ENCODE data around the gene UCP2. TPM values are rescaled to one million over a fixed set of nuclear protein-coding genes. Genes with fewer than 3 reads are reported as not detected.
"Not testable (repeated sequence)": the region's sequence is repeated elsewhere in the genome, so short reads cannot be mapped to it uniquely, and the experiment has no call there.

Gene UCP2
- total RNA-seq, 4 donors from 2014 or later, result 36.7 to 57.6 (median 39.6) TPM

DNA sequence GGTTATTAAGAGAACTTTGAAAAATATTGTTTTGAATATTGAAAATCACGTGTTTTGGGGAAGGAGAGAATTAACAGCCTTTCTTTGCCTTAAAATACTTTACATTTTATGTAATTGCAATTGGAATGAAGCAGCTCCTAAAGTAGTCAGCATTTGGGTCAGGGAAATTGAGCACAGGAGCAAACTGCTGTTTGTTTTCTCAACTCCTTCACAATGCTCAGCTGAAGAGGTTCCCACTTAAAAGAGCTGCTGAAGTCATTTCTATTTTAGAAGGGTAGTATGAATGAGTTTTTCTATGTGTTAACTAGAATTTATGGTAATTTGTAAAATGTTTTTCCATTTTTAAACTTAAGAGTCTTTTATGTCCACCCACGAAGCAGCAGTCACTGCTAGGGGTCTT lies 8.1 kb upstream of the UCP2 start:
- Histone ChIP-seq H3K9me3 (no peaks in the 10 kb centered on the region), H3K27ac (no peak overlapping the region), H3K27me3 (no peaks in the 10 kb centered on the region), H3K4me1 (peaks cover 0 to 6% (median 0%) of the 10 kb centered on the region in 4 donors), H3K4me3 (no peak overlapping the region), H3K36me3 (no peaks in the 10 kb centered on the region)
- DNase-seq, result no peak
- TF ChIP-seq EP300 (IDR thresholded peaks at IDR 0.05; ENCODE audit: low read depth), result no peak
- TF ChIP-seq, protein P1, sequence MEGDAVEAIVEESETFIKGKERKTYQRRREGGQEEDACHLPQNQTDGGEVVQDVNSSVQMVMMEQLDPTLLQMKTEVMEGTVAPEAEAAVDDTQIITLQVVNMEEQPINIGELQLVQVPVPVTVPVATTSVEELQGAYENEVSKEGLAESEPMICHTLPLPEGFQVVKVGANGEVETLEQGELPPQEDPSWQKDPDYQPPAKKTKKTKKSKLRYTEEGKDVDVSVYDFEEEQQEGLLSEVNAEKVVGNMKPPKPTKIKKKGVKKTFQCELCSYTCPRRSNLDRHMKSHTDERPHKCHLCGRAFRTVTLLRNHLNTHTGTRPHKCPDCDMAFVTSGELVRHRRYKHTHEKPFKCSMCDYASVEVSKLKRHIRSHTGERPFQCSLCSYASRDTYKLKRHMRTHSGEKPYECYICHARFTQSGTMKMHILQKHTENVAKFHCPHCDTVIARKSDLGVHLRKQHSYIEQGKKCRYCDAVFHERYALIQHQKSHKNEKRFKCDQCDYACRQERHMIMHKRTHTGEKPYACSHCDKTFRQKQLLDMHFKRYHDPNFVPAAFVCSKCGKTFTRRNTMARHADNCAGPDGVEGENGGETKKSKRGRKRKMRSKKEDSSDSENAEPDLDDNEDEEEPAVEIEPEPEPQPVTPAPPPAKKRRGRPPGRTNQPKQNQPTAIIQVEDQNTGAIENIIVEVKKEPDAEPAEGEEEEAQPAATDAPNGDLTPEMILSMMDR (IDR thresholded peaks at IDR 0.05), result no peak
- TF ChIP-seq POLR2AphosphoS5 (IDR thresholded peaks at IDR 0.05), result no peak
- no peak for TF ChIP-seq POLR2A (IDR thresholded peaks at IDR 0.05)
- WGBS, 2 donors (ENCODE audit: low coverage in 1 of 2), result 80 to 84% methylated on average over 1 to 2 of the region's 2 CpGs
- intact Hi-C loops (cut with DNase I; ENCODE audit: low total_unique reads), result no loop called here
- in situ Hi-C loops (cut with MboI; ENCODE audit: low pct_ligation_motif_present in 1 of 4, low pct_unique_long_range_greater_than_20kb in 1 of 4, low sequenced_read_pairs in 3 of 4), result no loop called here

DNA sequence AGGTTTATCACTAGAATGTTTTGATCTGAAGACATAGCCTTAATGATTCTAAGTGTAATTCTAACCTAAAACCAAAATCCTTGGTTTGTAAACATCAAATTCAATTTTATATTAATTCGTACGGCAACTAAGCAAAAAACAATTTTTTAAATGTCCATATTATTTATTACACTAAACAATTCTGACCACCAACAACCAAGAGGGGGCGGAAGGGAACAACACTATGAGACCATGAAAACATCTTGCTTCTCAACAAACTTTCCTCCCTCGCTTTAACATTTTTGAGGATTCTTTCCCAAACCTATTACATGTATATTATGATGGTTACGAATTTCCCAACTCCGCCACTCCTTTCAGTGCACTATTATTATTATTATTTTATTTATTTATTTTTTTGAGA lies 6.5 kb upstream of the UCP2 start:
- Histone ChIP-seq H3K4me3 (no peak overlapping the region), H3K27ac (no peak overlapping the region), H3K4me1 (peaks cover 0 to under 1% (median under 1%) of the 10 kb centered on the region in 4 donors), H3K36me3 (no peaks in the 10 kb centered on the region), H3K27me3 (no peaks in the 10 kb centered on the region), H3K9me3 (no peaks in the 10 kb centered on the region)
- WGBS, 2 donors (ENCODE audit: low coverage in 1 of 2), result 85 to 92% methylated on average over 6 of the region's 6 CpGs
- intact Hi-C loops (cut with DNase I; ENCODE audit: low total_unique reads) (no loop called here), in situ Hi-C loops (cut with MboI; ENCODE audit: low pct_ligation_motif_present in 1 of 4, low pct_unique_long_range_greater_than_20kb in 1 of 4, low sequenced_read_pairs in 3 of 4) (no loop called here)
- no peak for TF ChIP-seq EP300 (IDR thresholded peaks at IDR 0.05; ENCODE audit: low read depth)
- no peak for DNase-seq

DNA sequence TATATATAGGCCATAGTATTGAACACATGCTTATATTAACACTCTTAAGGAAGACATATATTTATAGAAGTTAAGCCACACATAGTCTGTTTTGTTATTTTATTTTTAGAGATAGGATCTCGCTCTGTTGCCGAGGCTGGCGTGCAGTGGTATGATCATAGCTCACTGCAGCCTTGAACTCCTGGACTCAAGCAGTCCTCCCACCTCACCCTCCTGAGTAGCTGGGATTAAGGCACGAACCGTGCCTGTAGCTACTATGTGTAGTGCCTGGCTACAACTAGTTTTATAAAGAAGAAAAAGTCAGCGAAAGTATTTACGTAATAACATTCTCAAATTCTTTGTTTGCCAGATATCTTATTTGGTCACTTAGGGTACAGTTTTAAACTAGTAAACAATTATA lies 5.6 kb upstream of the UCP2 start:
- DNase-seq, result no peak
- TF ChIP-seq, protein P1 (IDR thresholded peaks at IDR 0.05), result no peak
- TF ChIP-seq EP300 (IDR thresholded peaks at IDR 0.05; ENCODE audit: low read depth) (no peak), POLR2AphosphoS5 (IDR thresholded peaks at IDR 0.05) (no peak), POLR2A (IDR thresholded peaks at IDR 0.05) (no peak)
- Histone ChIP-seq H3K27ac (no peak overlapping the region), H3K4me1 (peaks cover 0 to 9% (median 7%) of the 10 kb centered on the region in 4 donors), H3K4me3 (no peak overlapping the region), H3K36me3 (no peaks in the 10 kb centered on the region), H3K27me3 (no peaks in the 10 kb centered on the region), H3K9me3 (no peaks in the 10 kb centered on the region)
- WGBS, 2 donors (ENCODE audit: low coverage in 1 of 2), result 79 to 92% methylated on average over 7 of the region's 7 CpGs
- intact Hi-C loops (cut with DNase I; ENCODE audit: low total_unique reads) (no loop called here), in situ Hi-C loops (cut with MboI; ENCODE audit: low pct_ligation_motif_present in 1 of 4, low pct_unique_long_range_greater_than_20kb in 1 of 4, low sequenced_read_pairs in 3 of 4) (no loop called here)

DNA sequence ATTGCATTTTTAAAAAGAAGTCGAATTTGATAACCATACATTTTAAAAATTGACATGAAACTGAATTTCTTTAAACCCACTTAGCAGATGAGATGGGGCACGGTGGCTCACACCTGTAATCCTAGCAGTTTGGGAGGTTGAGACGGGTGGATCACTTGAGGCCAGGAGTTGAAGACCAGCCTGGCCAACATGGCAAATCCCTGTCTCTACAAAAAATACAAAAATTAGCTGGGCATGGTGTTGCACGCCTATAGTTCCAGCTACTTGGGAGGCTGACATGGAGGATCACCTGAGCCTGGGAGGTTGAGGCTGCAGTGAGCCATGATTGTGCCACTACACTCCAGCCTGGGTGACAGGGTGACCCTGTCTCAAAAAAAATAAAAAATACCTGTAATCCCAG lies 3.0 kb upstream of the UCP2 start:
- H3K9me3 ChIP-seq; DNase-seq; H3K4me3 ChIP-seq; H3K27me3 ChIP-seq; intact Hi-C loops (cut with DNase I; ENCODE audit: low total_unique reads); H3K27ac ChIP-seq; in situ Hi-C loops (cut with MboI; ENCODE audit: low pct_ligation_motif_present in 1 of 4, low pct_unique_long_range_greater_than_20kb in 1 of 4, low sequenced_read_pairs in 3 of 4); H3K36me3 ChIP-seq: not testable (repeated sequence)
- WGBS, 2 donors (ENCODE audit: low coverage in 1 of 2), result 93 to 94% methylated on average over 2 to 4 of the region's 4 CpGs
- peaks cover 0 to 24% (median 18%) of the 10 kb centered on the region in 4 donors for H3K4me1 ChIP-seq

DNA sequence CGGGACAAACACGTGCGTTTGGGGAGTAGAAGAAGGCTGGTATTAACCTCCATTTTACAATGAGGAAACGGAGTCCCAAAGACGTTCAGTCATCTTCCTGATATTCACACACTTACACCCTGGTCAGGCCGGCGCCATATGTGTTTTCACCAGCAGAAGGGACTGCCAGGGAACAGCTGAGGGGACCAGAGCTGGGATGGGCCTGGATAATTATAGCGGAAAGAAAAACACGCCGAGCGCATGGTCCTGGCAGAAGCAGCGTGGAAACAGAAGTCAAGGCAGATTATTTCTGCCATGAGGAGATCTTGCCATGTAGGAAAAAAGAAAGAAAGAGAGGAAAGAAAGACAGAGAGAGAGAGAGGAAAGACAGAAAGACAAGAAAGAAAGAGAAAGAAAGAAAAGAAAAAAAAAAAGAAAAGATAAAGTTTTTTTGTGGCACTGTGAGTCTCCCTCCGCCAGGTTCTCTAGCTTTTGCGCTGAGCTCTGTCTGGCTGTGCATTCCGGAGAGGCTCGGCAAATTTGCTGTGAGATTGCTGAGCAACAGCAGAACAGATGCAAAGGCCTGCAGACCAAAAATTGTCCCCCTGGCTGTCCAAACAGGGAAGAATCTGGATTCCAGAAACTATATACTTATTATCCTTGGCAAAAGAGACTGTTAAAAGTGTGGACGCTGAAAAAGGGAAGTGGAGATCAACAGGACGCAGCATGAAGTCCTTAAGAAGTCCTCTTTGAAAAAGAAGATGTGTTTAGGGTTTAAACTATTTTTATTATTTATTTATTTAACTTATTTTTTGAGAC lies 1.3 kb upstream of the UCP2 start:
- no peak for DNase-seq
- peak overlapping the region in 3 of 4 donors; percentile 54 to 64 (median 55) for H3K4me3 ChIP-seq
- WGBS, 2 donors (ENCODE audit: low coverage in 1 of 2), result 62 to 87% methylated on average over 10 to 18 of the region's 18 CpGs

More for the DNA sequence above, 1.3 kb upstream of the UCP2 start:
- intact Hi-C loops (cut with DNase I; ENCODE audit: low total_unique reads), result no loop called here
- Histone ChIP-seq H3K4me1 (peaks cover 0 to 40% (median 19%) of the 10 kb centered on the region in 4 donors), H3K9me3 (no peaks in the 10 kb centered on the region), H3K27me3 (no peaks in the 10 kb centered on the region), H3K27ac (peak overlapping the region; percentile 91 to 94 (median 92)), H3K36me3 (no peaks in the 10 kb centered on the region)
- in situ Hi-C loops (cut with MboI; ENCODE audit: low pct_ligation_motif_present in 1 of 4, low pct_unique_long_range_greater_than_20kb in 1 of 4, low sequenced_read_pairs in 3 of 4), result no loop called here
- TF ChIP-seq, protein P1 (IDR thresholded peaks at IDR 0.05), result no peak
- TF ChIP-seq POLR2A (IDR thresholded peaks at IDR 0.05) (no peak), POLR2AphosphoS5 (IDR thresholded peaks at IDR 0.05) (no peak), EP300 (IDR thresholded peaks at IDR 0.05; ENCODE audit: low read depth) (no peak)

Data from transverse colon (tissue), 4 donors.